Bronchus fibroblast of lung (primary cell): ENCODE measurements around the gene UQCR11. TPM values are rescaled to one million over a fixed set of nuclear protein-coding genes. Genes with fewer than 3 reads are reported as not detected.

Experiments used
- total RNA-seq: library from RNA; depleted of rRNA; stranded (reverse); fragments of >200 nt; gene quantifications from 2 replicates; pipeline ENCODE4 v1.2.3, GENCODE V29; 2015

The UQCR11 gene
- total RNA-seq = 97.7 and 103 TPM in 2 replicates

GRCh38 chr19:1605236-1606137 lies at the start of gene UQCR11:
Gene UQCR11 (minus strand): TSS chr19:1605462. CDS start chr19:1605409, 53 bp downstream.

GRCh38 chr19:1652471-1653299 lies 47.4 kb upstream of the UQCR11 start, which contains the start of gene TCF3:
Gene TCF3 (minus strand): TSS chr19:1652615. CDS start chr19:1650248, 2,367 bp downstream.

GRCh38 chr19:1592755-1593500 lies 12.3 kb downstream of the UQCR11 start, which contains the start of gene MBD3:
Gene MBD3 (minus strand): TSS chr19:1592865. CDS start chr19:1592631, 234 bp downstream.

GRCh38 chr19:1568320-1569019 lies 36.8 kb downstream of the UQCR11 start, which contains the start of gene MEX3D:
Gene MEX3D (minus strand): TSS chr19:1568325. CDS start chr19:1568058, 267 bp downstream.

Other genes with a start within 250 kb of the UQCR11 start
- gene NDUFS7, start 221.6 kb downstream of the UQCR11 start, total RNA-seq = 187 and 192 TPM in 2 replicates
- gene GAMT, start 203.9 kb downstream of the UQCR11 start, total RNA-seq = 37.5 and 55.8 TPM in 2 replicates
- gene DAZAP1, start 197.9 kb downstream of the UQCR11 start, total RNA-seq = 117 and 138 TPM in 2 replicates
- gene RPS15, start 167.1 kb downstream of the UQCR11 start, total RNA-seq = 3,175 and 3,222 TPM in 2 replicates
- gene APC2, start 155.3 kb downstream of the UQCR11 start, total RNA-seq = under 0.01 TPM in 2 replicates
- gene C19orf25, start 126.2 kb downstream of the UQCR11 start, total RNA-seq = 34.3 and 35.2 TPM in 2 replicates
- 1.2 and 1.6 TPM in 2 replicates for gene PCSK4, start 115.1 kb downstream of the UQCR11 start, total RNA-seq
- 2.2 and 2.5 TPM in 2 replicates for gene REEP6, start 114.3 kb downstream of the UQCR11 start, total RNA-seq
- gene ADAMTSL5, start 92.4 kb downstream of the UQCR11 start, total RNA-seq = 1.2 and 2.0 TPM in 2 replicates
- gene PLK5, start 81.4 kb downstream of the UQCR11 start, total RNA-seq = not detected in 2 replicates
- 41.9 and 50.9 TPM in 2 replicates for gene MEX3D, start 37.1 kb downstream of the UQCR11 start, total RNA-seq
- 120 and 127 TPM in 2 replicates for gene MBD3, start 12.6 kb downstream of the UQCR11 start, total RNA-seq
- 170 and 180 TPM in 2 replicates for gene TCF3, start 47.2 kb upstream of the UQCR11 start, total RNA-seq
- gene ONECUT3, start 148.0 kb upstream of the UQCR11 start, total RNA-seq = not detected in 2 replicates
- 4.6 and 5.5 TPM in 2 replicates for gene ATP8B3, start 206.8 kb upstream of the UQCR11 start, total RNA-seq
- gene REXO1, start 243.0 kb upstream of the UQCR11 start, total RNA-seq = 9.7 and 11.6 TPM in 2 replicates